Subcutaneous adipose tissue (tissue), 4 donors: ENCODE data around the gene RMND5A. TPM values are rescaled to one million over a fixed set of nuclear protein-coding genes. Genes with fewer than 3 reads are reported as not detected.

Source experiments
- CTCF ChIP-seq: fragments of 450-650 bp; IDR thresholded peaks from one replicate; pipeline ENCODE4 v1.5.1; 2016; ENCODE audit warnings: low read depth, mild to moderate bottlenecking, control low read depth, antibody characterized with exemption, moderate library complexity
- total RNA-seq, 4 donors: library from RNA; depleted of rRNA; stranded (reverse); fragments of >200 nt; gene quantifications; one replicate each; pipeline ENCODE4 v1.1.0, GENCODE V29; 2016

The RMND5A gene
- total RNA-seq, 4 donors from 2014 or later, result 44.2 to 79.4 (median 59.2) TPM

- TF ChIP-seq CTCF, result no peak
Observed at GRCh38 chr2:86818114-86818801, 98.2 kb downstream of the RMND5A start.

GRCh38 chr2:86818957-86819356 is 98.9 kb downstream of the RMND5A start:
- no peak for TF ChIP-seq CTCF

GRCh38 chr2:86821306-86821705 is 101.2 kb downstream of the RMND5A start:
- no peak for TF ChIP-seq CTCF

DNA sequence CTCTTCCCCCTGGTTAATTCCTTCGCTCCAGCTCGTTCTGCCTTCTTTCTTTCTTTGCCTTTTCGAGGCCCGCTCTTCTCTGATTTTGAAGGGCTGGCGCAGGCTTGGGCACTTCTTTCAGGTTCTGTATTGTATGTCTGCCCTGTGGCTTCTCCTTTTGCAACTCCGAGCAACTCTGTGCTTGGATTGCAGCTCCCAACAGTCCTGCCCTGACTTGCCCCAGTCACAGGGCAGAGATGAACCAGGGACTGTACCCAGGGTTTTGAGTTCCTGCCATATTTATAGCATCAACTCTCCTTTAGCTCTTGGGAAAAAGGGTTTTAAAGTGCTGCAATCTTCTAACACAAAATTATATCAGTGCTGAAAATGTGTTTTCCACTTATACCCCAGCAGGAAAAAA is 101.8 kb downstream of the RMND5A start:
- no peak for TF ChIP-seq CTCF

DNA sequence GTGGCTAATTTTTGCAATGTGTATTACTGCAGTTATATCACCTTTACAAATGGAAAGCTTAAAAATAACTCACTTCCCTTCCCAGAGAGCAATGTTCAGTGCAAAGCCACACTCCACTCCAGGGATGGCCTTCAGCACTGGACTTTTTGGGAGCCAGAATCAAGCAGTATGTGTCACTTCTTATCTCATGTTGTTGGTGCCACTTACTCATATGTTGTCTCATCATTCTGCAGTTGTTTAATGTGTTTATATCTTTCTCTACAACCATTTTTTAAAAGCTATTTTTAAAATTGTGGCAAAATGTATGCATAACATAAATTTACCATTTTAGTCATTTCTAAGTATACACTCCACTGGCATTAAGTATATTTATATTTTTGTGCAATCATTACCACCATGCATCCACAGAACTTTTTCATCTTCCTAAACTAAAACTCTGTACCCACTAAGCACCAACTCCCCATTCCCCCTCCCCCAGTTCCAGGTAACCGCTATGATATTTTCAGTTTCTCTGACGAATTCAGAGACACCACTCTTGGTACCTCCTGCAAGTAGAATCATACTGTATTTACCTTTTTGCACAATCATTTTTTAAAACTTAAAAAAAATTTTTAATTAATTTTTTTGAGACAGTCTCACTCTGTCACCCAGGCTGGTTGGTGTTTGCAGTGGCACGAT is 102.7 kb downstream of the RMND5A start:
- TF ChIP-seq CTCF, result no peak

- TF ChIP-seq CTCF, result no peak
Observed at GRCh38 chr2:86825036-86825692, 105.1 kb downstream of the RMND5A start.

- no peak for TF ChIP-seq CTCF
Observed at GRCh38 chr2:86825693-86826381, 105.7 kb downstream of the RMND5A start.
